Tibial artery (tissue), 4 donors: ENCODE measurements around the gene OTUD5.

Experiments
- DNase-seq, 2 donors: peaks; one replicate each; pipeline ENCODE4 v3.0.0-alpha.2; 2019
- H3K27ac ChIP-seq, 2 donors: fragments of 200-600 bp; sonication (generic) in 1 of 2; 1 replicate in 1 of 2; 2 replicates in 1 of 2; pipeline ENCODE4 v1.5.1; 2018 to 2019; ENCODE audit warnings: mild to moderate bottlenecking in 1 of 2
- H3K27me3 ChIP-seq, 2 donors: fragments of 200-600 bp; sonication (generic) in 1 of 2; one replicate each; pipeline versions ENCODE4 v1.5.1 to v1.6.0; 2016 to 2019
- H3K36me3 ChIP-seq, 3 donors: fragments of 200-600 bp; sonication (generic) in 2 of 3; one replicate each; pipeline ENCODE4 v1.5.1; 2016 to 2019; ENCODE audit warnings: mild to moderate bottlenecking in 2 of 3
- H3K4me1 ChIP-seq, 4 donors: fragments of 200-600 bp; sonication (generic) in 2 of 4; 1 replicate in 3 of 4; 2 replicates in 1 of 4; pipeline ENCODE4 v1.5.1; 2016 to 2019
- H3K4me3 ChIP-seq, 2 donors: fragments of 200-600 bp; sonication (generic) in 1 of 2; 1 replicate in 1 of 2; 2 replicates in 1 of 2; pipeline ENCODE4 v1.5.1; 2018 to 2019; ENCODE audit warnings: mild to moderate bottlenecking in 2 of 2
- H3K9me3 ChIP-seq, 3 donors: fragments of 200-600 bp; sonication (generic) in 1 of 3; one replicate each; pipeline ENCODE4 v1.5.1; 2016 to 2019
- intact Hi-C: fragments of 100-400 bp; cut with DNase I; formaldehyde crosslinking; loops from one replicate; pipeline ENCODE4 v1.15.0; 2023; ENCODE audit warnings: low total_unique reads
- TF ChIP-seq, protein P1 (sequence below), 2 experiments: fragments of 200-600 bp in 1 of 2; fragments of 450-650 bp in 1 of 2; IDR thresholded peaks; one replicate each; pipeline ENCODE4 v1.5.1; 2017 to 2019; ENCODE audit warnings: antibody characterized with exemption in 2 of 2, mild to moderate bottlenecking in 1 of 2, moderate library complexity in 1 of 2

OTUD5 gene, protein sequence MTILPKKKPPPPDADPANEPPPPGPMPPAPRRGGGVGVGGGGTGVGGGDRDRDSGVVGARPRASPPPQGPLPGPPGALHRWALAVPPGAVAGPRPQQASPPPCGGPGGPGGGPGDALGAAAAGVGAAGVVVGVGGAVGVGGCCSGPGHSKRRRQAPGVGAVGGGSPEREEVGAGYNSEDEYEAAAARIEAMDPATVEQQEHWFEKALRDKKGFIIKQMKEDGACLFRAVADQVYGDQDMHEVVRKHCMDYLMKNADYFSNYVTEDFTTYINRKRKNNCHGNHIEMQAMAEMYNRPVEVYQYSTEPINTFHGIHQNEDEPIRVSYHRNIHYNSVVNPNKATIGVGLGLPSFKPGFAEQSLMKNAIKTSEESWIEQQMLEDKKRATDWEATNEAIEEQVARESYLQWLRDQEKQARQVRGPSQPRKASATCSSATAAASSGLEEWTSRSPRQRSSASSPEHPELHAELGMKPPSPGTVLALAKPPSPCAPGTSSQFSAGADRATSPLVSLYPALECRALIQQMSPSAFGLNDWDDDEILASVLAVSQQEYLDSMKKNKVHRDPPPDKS

DNA sequence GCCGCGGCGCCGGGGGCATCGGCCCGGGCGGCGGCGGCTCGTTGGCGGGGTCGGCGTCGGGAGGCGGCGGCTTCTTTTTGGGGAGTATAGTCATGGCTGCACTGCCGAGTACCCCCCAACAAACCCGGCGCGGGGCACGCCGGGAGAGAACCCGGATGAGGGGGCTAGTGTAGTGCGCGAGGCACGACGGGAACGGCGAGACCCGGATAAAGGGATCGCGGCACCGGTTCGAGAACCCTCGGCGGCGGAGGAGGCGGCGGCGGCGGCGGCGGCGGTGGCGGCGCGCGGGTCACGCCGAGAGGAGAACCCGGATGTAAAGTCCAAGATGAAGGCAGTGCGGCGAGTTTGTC, at the start of gene OTUD5:
Gene OTUD5, minus strand, starts transcription at position 131 of the 350 bp plus-strand sequence. Its CDS starts 37 bp downstream, at position 94.
- TF ChIP-seq, protein P1, sequence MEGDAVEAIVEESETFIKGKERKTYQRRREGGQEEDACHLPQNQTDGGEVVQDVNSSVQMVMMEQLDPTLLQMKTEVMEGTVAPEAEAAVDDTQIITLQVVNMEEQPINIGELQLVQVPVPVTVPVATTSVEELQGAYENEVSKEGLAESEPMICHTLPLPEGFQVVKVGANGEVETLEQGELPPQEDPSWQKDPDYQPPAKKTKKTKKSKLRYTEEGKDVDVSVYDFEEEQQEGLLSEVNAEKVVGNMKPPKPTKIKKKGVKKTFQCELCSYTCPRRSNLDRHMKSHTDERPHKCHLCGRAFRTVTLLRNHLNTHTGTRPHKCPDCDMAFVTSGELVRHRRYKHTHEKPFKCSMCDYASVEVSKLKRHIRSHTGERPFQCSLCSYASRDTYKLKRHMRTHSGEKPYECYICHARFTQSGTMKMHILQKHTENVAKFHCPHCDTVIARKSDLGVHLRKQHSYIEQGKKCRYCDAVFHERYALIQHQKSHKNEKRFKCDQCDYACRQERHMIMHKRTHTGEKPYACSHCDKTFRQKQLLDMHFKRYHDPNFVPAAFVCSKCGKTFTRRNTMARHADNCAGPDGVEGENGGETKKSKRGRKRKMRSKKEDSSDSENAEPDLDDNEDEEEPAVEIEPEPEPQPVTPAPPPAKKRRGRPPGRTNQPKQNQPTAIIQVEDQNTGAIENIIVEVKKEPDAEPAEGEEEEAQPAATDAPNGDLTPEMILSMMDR (IDR thresholded peaks at IDR 0.05): no peak
- H3K4me1 ChIP-seq: peaks cover 0 to 46% (median 14%) of the 10 kb centered on the region in 4 donors
- H3K27me3 ChIP-seq: no peaks in the 10 kb centered on the region
- peak within 1 kb of the TSS; percentile 79 for H3K4me3 ChIP-seq
- H3K27ac ChIP-seq: peak within 1 kb of the TSS; percentile 88 to 89
- peak; percentile 47 to 79 for DNase-seq
- intact Hi-C loops: no loop called here
- H3K9me3 ChIP-seq: no peaks in the 10 kb centered on the region
- no peaks in the 10 kb centered on the region for H3K36me3 ChIP-seq

GRCh38 chrX:49003696-49004095, 46.3 kb upstream of the OTUD5 start:
- DNase-seq: no peak
- Histone ChIP-seq H3K9me3 (peaks cover 0 to 4% (median 0%) of the 10 kb centered on the region in 3 donors), H3K36me3 (peaks cover 0 to under 1% (median 0%) of the 10 kb centered on the region in 3 donors), H3K4me1 (peaks cover 0 to 10% (median 0%) of the 10 kb centered on the region in 4 donors), H3K27me3 (no peaks in the 10 kb centered on the region), H3K27ac (no peak overlapping the region), H3K4me3 (no peak overlapping the region)
- TF ChIP-seq, protein P1 (IDR thresholded peaks at IDR 0.05): no peak
- intact Hi-C loops: no loop called here

DNA sequence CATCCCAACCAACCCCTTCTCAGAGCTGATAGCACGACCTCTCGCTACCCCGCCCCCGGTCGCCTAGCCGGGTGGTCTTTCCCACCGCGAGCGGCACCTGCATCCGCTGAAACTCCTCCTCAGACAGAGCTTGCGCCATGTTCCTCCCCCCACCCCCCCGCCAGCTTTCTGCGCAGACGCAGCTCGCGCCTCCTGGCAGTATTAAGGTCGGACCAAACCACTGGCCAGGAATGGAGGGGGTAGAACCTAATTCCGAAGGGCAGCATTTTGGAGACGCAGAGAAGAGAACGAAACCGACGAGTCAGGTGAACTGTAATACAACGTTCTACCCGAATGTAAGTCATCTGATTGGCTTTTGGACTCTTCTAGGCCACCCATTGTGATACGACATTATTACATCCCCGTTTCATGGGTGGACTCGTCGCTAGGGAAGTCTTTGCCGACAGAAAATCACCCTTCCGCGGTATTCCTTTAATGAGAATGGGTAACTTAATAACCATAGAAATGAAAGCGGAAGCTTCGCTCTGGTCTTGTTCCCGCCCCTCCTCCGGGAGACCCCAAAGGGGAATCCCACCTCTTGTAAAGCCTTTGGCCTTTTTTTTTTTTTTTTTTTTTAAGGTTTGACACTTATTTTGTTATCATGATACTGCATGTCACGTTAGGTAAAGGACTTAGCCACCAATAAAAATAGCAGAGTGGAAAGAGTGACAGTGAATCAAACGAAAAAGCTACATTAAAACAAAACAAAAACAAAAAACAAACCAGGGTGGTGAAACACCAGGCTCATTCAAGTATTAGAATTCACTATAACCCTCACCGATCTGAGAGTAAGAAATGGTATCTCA, 44.9 kb upstream of the OTUD5 start, which contains the start of gene GRIPAP1:
Gene GRIPAP1, minus strand, starts transcription at position 174 of the 845 bp plus-strand sequence. Its CDS starts 35 bp downstream, at position 139.
- TF ChIP-seq, protein P1 (IDR thresholded peaks at IDR 0.05): no peak
- H3K36me3 ChIP-seq: peaks cover 0 to 13% (median 4%) of the 10 kb centered on the region in 3 donors
- peaks cover 0 to 10% (median 0%) of the 10 kb centered on the region in 4 donors for H3K4me1 ChIP-seq
- no peaks in the 10 kb centered on the region for H3K27me3 ChIP-seq
- intact Hi-C loops: no loop called here
- peak; percentile 46 to 79 for DNase-seq
- H3K9me3 ChIP-seq: peaks cover 0 to 4% (median 0%) of the 10 kb centered on the region in 3 donors
- peak within 1 kb of the TSS; percentile 72 to 76 for H3K4me3 ChIP-seq
- peak within 1 kb of the TSS; percentile 74 for H3K27ac ChIP-seq

DNA sequence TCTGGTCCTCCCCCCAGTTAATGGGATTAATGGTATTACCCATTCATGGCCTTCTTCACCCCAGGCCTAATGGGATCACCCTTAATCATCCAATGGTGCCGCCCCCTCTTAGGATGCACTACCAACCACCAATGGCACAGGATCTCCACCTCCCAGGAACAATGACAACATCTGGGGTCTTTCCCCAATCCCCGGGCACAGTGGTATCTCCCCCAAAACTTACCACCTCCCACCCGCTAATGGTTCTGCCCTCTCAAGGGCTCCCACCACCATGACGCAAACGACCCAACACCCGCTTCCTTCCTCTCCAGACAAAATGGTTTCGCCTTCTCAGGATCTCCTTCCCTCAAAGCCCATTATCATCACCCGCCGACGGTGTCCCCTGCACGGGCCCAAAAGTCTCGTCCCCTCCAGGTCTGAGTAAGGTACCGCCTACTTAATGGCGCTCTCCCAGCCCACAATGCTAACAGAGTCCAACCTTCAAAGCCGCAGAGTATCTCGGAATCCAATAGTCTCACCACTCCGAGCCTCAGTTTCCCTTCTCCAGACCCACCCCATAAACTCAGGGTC, 44.2 kb upstream of the OTUD5 start:
- peak in 1 of 2 donors; percentile 20 for DNase-seq
- Histone ChIP-seq H3K27me3 (no peaks in the 10 kb centered on the region), H3K27ac (peak overlapping the region; percentile 74), H3K36me3 (peaks cover 0 to 17% (median 8%) of the 10 kb centered on the region in 3 donors), H3K9me3 (peaks cover 0 to 4% (median 0%) of the 10 kb centered on the region in 3 donors), H3K4me1 (peaks cover 0 to 10% (median 0%) of the 10 kb centered on the region in 4 donors), H3K4me3 (peak overlapping the region; percentile 72 to 76)
- intact Hi-C loops: no loop called here
- TF ChIP-seq, protein P1 (IDR thresholded peaks at IDR 0.05): no peak

- peaks cover 0 to 4% (median 0%) of the 10 kb centered on the region in 3 donors for H3K9me3 ChIP-seq
- H3K27me3 ChIP-seq: no peaks in the 10 kb centered on the region
- no peak overlapping the region for H3K4me3 ChIP-seq
- no peak overlapping the region for H3K27ac ChIP-seq
- no peak for DNase-seq
- H3K4me1 ChIP-seq: peaks cover 0 to 10% (median 0%) of the 10 kb centered on the region in 4 donors
- intact Hi-C loops: no loop called here
- H3K36me3 ChIP-seq: peaks cover 0 to 17% (median 8%) of the 10 kb centered on the region in 3 donors
- TF ChIP-seq, protein P1 (IDR thresholded peaks at IDR 0.05): no peak
Observed at GRCh38 chrX:49000636-49001035, 43.2 kb upstream of the OTUD5 start.
